GM21619 (cell line): ENCODE measurements around the gene GEMIN7.
"Not testable (repeated sequence)": the region's sequence is repeated elsewhere in the genome, so short reads cannot be mapped to it uniquely, and the experiment has no call there.

Experiments used
- ATAC-seq: cut with Tn5 transposase; IDR thresholded peaks from one replicate; pipeline ENCODE4 v1.9.1; 2021; ENCODE audit not compliant: unreplicated experiment

The GEMIN7 gene

GRCh38 chr19:45102481-45102880 lies 23.4 kb downstream of the GEMIN7 start:
- no peak for ATAC-seq

- no peak for ATAC-seq
Measured at GRCh38 chr19:45103156-45103507, 24.1 kb downstream of the GEMIN7 start.

DNA sequence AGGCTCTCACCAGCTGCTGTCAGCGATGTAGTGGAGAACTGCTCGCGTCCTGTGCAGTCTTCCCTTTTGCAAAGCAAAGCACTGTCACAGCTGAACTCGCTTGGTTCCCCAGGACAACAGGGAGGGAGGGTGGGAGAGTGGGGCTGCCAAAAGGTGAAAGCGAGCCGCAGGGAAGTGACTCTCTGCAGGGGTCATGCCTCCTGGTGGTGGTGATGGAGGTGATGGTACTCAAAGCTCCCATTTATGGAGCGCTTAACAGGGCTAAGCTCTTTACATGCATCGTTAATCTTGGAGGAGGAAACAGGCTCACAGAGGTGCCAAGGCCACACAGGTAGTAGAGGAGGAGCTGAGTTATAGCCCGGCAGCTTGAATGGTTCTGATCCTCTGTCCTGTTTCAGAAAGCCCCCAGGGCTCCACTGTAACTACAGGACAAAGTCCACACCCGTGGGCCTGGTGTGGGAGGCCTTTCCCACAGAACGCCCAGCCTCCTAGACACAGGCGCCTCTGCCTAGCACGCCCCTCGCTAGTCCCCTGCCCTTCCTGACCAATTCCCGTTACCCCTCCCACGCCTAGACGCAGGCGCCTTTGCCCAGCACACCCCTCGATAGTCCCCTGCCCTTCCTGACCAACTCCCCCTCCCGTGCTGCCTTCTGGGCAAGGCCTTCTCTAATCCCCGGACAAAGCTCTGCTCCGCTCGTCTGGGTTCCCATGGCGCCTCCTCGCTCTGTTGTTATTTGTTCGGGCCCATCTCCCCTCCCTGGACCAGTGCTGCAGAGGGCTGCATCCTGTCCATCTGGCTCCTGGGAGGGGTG lies 24.7 kb downstream of the GEMIN7 start:
- no peak for ATAC-seq

DNA sequence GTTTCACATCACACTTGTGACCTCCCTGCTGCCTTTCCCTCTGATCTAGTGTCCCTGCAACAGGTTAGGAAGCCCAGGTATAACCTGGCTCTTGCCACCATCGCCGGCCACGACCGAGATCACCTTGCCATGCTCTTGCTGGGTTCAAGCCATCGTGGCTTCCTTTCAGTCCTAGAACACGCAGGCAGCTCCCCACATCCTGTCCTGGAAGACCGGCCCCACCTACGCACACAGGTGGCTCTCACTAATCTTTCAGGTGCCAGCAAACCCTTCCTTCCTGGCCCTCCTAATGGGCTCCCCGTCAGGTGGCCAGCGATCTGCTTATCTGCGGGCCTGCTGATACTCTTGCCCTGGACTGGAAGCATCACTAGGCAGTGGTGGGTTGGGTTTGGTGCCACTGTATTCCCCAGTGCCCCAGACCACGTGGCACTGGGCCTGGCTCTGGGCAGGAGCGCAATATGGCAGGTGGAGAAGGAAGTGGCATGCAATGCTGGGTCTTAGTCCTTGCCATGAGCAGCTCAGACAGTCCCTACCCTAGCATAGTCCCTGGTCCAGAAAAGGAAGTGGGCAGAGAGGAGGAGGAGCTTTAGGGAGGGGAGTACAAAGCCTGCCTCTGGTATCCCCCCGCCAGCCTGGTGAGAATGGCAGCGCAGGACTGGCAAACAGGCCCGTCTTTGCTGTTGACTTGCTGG lies 25.7 kb downstream of the GEMIN7 start:
- ATAC-seq, result no peak

DNA sequence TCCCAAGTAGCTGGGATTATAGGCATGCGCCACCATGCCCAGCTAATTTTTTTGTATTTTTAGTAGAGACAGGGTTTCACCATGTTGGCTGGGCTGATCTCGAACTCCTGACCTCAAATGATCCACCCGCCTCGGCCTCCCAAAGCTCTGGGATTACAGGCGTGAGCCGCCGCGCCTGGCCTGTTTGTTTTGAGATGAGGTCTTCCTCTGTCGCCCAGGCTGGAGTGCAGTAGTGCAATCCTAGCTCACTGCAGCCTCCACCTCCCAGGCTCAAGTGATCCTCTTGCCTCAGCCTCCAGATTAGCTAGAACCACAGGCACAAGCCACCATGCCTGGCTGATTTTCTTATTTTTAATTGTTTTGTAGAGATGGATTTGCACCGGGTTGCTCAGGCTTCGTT lies 27.3 kb downstream of the GEMIN7 start:
- ATAC-seq, result not testable (repeated sequence)

GRCh38 chr19:45107621-45108150 lies 28.6 kb downstream of the GEMIN7 start:
- no peak for ATAC-seq

DNA sequence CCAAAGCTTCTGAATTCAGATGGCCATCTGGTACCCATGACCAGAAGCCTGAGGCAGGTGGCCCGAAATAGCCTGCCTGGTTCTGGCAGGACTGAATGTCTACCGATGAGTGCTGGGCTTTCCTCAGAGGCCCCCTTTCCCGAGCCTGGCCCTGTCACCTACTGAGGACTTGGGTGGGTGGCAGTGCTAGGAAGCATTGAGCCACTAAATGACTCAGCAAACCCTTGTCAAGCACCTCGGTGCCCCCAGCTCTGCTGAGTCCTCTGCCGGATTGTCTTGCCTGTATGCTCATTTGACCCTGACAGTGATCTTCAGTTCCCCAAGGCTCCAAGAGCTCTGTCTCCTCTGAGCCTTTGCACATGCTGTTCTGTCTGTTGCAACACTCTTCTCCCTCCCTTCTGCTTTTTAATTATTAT lies 31.8 kb downstream of the GEMIN7 start:
- no peak for ATAC-seq

DNA sequence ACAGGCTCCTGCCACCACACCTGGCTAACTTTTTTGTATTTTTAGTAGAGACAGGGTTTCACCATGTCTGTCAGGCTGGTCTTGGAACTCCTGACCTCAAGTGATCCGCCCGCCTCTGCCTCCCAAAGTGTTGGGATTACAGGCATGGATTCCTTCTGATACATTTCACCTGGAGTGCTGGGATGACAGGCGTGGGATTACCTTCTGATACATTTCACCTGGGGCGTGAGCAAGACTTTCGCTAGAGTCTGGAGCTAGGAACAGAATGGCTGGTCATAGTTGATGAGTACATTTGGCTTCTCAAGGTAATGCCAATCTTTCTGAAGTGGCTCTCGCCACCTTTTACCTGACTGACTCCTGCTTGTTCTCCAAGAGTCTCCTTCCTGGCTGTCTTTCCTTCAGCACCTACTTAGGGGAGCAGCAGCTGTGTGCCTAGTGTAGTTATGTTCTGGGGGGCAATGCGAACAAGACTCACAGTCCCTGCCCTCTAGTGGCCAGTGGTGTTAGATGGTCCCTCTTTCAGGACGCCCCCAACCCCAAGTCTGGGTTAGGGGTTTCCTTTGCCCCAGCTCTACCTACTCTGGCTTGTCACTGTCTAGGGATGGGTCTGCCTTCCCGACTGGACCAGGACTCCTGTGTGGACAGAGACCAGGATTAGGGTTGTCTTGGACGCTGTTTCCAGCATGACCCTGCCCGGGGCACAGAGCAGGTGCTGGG lies 33.2 kb downstream of the GEMIN7 start:
- no peak for ATAC-seq

DNA sequence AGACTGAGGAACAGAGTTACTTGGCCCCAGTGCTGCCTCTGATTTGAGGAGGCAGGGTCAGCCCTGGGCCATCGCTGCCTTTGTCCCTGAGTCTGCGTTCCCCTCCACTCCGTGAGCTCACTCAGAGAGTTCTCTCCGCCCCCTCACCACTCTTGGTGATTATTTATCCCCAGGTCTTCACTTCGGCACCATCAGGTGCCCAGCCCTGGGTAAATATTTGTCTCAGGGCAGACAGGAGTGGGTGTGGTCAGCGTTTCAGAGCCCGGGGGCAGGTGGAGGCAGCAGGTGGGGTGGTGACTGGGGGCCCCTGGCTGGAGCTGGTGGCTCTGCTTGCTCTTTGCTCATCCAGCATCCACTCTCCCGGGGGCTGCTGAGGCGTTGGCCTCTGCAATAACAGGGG lies 34.6 kb downstream of the GEMIN7 start:
- no peak for ATAC-seq

DNA sequence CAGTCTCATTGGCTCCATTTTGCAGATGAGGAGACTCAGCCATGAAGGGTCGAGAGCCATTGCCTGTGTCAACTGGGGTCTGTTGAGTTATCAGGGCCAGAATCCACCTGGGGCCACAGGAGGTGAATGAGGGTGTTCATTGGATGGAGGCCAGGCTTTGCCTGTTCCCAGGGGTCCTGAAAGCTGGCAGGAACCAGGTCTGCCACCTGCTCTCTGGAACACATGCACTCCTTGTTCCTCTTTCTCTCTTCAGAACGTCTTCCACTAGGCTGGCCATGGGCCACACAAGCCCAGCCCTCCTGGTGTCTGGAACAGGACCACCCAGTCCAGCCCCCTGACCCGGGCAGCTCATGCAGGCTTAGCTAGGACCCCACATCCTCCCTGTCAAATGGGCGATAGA lies 35.1 kb downstream of the GEMIN7 start:
- no peak for ATAC-seq

GRCh38 chr19:45115809-45116615 lies 37.0 kb downstream of the GEMIN7 start:
- no peak for ATAC-seq

DNA sequence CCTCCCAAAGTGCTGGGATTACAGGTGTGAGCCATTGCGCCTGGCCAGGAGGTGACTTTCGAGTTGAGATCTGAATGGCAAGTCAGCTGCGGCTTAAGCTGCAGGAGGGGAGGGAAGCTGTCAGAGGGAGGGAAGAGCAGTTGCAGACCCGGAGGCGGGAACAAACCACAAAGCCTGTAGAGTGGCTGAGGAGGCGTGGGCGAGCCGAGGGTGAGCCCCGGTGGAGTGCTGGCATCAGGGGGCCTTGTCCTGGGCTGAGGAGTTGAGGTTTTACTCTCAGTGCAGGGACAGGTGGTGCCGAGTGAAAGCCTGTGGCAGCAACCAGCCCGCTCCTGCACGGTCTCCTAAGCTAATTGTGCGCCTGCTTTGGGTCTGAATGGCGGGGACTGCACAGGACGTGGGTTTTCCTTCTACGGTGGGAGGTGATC lies 38.1 kb downstream of the GEMIN7 start:
- no peak for ATAC-seq

DNA sequence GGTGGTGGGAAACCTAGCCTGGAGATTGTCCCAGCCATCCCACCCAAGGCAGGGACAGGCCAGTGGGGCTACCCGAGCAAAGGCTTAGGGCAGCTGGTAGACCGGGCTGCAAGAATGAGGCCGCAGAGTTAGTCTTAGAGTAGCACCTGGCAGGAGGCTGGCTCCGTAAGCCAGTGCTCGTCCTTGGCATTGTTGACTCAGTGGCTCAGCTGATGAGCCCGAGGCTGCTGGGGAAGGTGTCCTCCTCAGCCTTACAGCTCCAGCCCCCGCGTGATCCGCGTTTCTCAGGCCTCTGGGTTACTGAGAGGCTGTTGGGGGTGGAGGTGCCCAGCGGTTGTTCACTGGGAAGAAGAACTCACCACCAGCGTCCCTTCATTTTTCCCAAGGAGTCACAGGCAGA lies 38.6 kb downstream of the GEMIN7 start:
- ATAC-seq, result no peak

- no peak for ATAC-seq
Measured at GRCh38 chr19:45118106-45118505, 39.0 kb downstream of the GEMIN7 start.

DNA sequence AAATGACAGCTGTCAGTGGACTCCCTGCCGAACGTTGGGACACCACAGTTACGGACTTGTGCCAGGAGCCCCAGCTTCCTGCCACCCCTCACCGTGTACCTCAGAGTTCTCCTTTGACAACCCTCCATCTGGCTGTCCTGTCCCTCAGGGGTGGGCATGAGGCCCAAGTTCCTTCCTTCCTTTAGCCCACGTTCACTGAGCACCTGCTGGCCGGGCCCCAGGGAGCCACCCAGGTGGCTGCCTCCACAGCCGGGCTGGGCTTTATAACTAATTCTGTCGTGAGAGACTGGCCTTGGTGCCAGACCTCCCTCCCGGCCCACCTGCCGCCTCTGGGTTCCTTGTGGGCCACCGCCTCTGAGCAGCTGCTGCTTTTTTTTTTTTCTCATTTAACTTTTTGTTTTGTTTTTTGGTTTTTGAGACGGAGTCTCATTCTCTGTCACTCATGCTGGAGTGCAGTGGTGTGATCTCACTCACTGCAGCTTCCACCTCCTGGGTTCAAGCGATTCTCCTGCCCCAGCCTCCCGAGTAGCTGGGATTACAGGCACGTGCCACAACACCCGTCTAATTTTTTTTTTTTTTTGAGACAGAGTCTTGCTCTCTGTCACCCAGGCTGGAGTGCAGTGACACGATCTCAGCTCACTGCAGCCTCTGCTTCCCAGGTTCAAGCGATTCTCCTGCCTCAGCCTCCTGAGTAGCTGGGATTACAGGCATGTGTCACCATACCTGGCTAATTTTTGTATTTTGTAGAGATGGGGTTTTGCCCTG lies 39.7 kb downstream of the GEMIN7 start:
- not testable (repeated sequence) for ATAC-seq

GRCh38 chr19:45119582-45119981 lies 40.5 kb downstream of the GEMIN7 start:
- ATAC-seq, result no peak

DNA sequence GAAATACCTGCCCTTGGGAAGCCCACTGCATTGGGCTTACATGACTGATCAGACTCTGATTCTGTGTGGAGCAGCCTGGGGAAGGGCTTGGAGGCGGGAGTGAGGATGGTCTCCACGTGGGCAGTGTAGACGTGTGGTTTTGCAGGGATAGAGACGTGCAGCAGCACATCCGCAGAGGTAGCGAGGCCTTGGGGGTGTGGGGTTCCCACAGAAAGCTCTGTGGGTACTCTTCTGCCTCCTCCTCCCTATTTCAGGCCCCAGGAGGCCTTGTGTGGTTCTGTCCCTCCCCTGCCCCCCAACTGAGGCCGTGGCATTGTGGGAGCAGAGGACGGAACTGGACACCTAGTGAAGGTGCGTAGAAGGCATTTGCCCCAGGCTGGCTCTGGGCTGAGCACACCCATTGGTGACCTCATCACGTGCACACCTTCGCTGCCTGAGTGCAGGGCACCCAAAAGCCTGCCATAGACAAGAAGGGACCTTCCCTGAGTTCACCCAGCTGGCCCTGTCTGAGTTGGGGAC lies 42.8 kb downstream of the GEMIN7 start:
- no peak for ATAC-seq

DNA sequence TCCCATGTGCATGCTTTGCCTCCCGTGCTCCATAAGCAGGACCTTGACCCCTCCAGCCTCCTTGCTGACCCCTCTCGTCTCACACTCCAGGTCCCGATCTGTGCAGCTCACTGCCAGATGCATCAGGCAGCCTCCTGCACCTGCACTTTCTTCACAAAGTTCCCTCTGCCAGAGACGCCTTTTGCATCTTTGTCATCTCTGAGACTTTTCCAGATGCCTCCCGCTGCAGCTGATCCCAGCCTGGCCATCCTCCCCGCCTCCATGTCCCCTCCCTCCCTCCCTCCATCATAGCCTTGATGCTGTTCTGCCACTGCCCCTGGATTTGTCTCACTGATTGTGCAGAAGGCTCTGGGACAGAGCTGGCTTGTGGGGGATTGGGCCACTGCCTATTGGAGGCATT lies 43.8 kb downstream of the GEMIN7 start:
- no peak for ATAC-seq

- no peak for ATAC-seq
Measured at GRCh38 chr19:45123440-45123850, 44.4 kb downstream of the GEMIN7 start.

DNA sequence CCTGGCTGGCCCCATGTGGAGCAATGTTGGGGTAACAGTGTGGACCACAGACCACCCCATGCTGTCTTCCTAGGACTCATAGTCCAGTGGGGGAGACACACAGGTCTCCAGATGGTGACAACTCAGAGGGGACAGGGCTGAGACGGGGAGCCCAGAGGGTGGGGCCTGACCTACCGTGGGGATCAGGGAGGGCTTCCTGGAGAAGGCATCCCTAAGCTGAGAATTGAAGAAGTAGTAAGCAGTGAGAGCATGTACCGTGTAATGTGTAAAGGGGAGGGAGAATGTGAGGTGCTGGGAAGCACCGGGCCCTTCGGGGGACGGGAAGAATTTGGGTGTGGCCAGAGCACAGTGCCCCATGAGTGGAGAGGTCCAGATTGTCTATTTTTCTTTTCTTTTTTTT lies 45.0 kb downstream of the GEMIN7 start:
- no peak for ATAC-seq
